Measurements from ENCODE around the gene SLC39A5.
"Not testable (repeated sequence)": the region's sequence is repeated elsewhere in the genome, so short reads cannot be mapped to it uniquely, and the experiment has no call there.

Gene SLC39A5

DNA sequence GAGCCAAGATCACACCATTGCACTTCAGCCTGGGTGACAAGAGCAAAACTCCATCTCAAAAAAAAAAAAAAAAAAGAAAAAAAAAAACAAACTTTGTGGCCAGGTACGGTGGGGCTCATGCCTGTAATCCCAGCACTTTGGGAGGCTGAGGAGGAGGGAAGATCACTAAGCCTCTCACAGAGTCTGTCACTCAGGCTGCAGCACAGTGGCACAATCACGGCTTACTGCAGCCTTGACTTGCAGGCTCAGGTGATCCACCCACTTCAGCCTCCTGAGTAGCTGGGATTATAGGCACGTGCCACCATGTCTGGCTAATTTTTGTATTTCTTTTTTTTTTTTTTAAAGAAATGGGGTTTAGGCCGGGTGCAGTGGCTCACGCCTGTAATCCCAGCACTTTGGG lies 54.4 kb downstream of the SLC39A5 start:
- DNase-seq: not testable (repeated sequence)

DNA sequence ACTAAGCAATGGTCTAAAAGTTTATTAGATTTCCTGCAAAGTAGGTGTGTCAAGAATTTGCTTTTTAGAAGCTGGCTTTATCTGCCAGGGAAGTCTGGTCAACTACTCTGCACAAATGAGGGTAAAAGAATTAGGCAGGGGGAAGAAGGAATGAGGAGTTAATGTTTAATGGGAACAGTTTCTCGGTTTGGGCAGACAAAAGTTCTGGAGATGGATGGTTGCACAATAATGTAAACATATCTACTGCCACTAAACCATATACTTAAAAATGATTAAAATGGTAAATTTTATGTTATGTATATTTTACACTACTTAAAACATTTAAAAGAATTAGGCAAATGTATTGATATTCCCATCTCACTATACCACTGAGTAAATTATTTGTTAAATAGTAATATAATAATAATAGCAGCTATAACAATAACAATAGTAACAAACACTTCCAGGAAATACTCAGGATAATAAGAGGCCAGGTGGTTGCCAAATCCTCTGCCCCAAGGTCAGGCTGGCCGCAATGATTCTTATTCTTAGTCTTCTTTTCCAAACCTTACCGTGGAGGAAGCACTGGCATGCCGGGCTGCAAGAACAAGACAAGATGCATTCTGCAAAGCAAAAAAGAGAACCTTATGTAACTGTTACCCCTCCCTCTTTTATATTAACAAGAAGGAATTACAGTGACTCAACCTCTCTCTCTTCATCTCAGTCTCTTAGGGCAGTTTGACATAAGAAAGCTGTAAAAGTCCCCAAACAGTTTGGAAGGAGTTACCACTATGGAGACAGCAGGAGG lies 56.4 kb downstream of the SLC39A5 start:
- no peak for DNase-seq
